Activated CD8-positive, alpha-beta T cell treated with anti-CD3 and anti-CD28 coated beads for 36 hours (primary cell): Measurements from ENCODE around the gene TBXA2R. TPM values are rescaled to one million over a fixed set of nuclear protein-coding genes. Genes with fewer than 3 reads are reported as not detected.

ENCODE experiments used
- ATAC-seq: fragments of 200-7000 bp; cut with Tn5 transposase; one replicate; pipeline ENCODE4 v1.10.0; 2021; ENCODE audit warnings: mild to moderate bottlenecking, moderate library complexity
- CTCF ChIA-PET: fragments of 350-600 bp; sonication (Branson Sonifier 250); formaldehyde crosslinking; loops from one replicate; lab custom pipeline; 2021; ENCODE audit warnings: antibody characterized with exemption; lab: Charles Lee
- POLR2A ChIA-PET: fragments of 350-600 bp; sonication (Branson Sonifier 250); formaldehyde crosslinking; loops from one replicate; lab custom pipeline; 2021; ENCODE audit warnings: antibody characterized with exemption; lab: Charles Lee
- DNase-seq: peaks from one replicate; pipeline ENCODE4 v3.0.0-alpha.2; 2020
- H3K27ac Mint-ChIP-seq: one replicate; pipeline ENCODE4 v1.8.0; 2021; ENCODE audit warnings: mild to moderate bottlenecking, mixed read lengths
- H3K27me3 Mint-ChIP-seq: one replicate; pipeline ENCODE4 v1.8.0; 2021; ENCODE audit warnings: mixed read lengths
- H3K36me3 Mint-ChIP-seq: one replicate; pipeline ENCODE4 v1.8.0; 2021; ENCODE audit warnings: low read depth, mixed read lengths
- H3K4me1 Mint-ChIP-seq: one replicate; pipeline ENCODE4 v1.8.0; 2021; ENCODE audit warnings: low read depth, mixed read lengths
- H3K4me3 Mint-ChIP-seq: one replicate; pipeline ENCODE4 v1.8.0; 2021; ENCODE audit warnings: mild to moderate bottlenecking, moderate library complexity, mixed read lengths
- H3K9me3 Mint-ChIP-seq: one replicate; pipeline ENCODE4 v1.8.0; 2021; ENCODE audit warnings: mixed read lengths
- CTCF ChIP-seq: fragments of 200-600 bp; IDR thresholded peaks from one replicate; pipeline ENCODE4 v1.8.0; 2022; ENCODE audit warnings: antibody characterized with exemption, mild to moderate bottlenecking
- intact Hi-C: fragments of 100-400 bp; cut with micrococcal nuclease; formaldehyde crosslinking; loops from one replicate; pipeline ENCODE4 v1.10.0; 2022
- total RNA-seq, 2 experiments: library from RNA; stranded (reverse); gene quantifications; one replicate each; pipeline ENCODE4 v1.2.3, GENCODE V29; 2021

TBXA2R gene
- total RNA-seq, 2 experiments from 2014 or later, result 2.7 to 3.0 TPM

- Mint-ChIP-seq H3K4me1 (peaks cover 11% of the 10 kb centered on the region), H3K27ac (no peak overlapping the region), H3K4me3 (no peak overlapping the region), H3K36me3 (peaks cover 9% of the 10 kb centered on the region), H3K9me3 (no peaks in the 10 kb centered on the region), H3K27me3 (no peaks in the 10 kb centered on the region)
- ATAC-seq (no peak), DNase-seq (no peak)
- TF ChIP-seq CTCF, result no peak
- POLR2A ChIA-PET, result no interaction called here
- intact Hi-C loops, result no loop called here
- CTCF ChIA-PET, result interaction anchor here (1.0 kb wide), 1 partner anchor 67 kb away, joined by 3 read pairs; no protein-coding TSS in a partner anchor
These were observed 5.2 kb upstream of the TBXA2R start for GRCh38 chr19:3611841-3612240.

GRCh38 chr19:3610745-3611717 lies 4.4 kb upstream of the TBXA2R start:
- ChIA-PET CTCF (interaction anchor here (0.7 to 1.0 kb wide), 2 partner anchors 64 to 66 kb away, joined by 3 read pairs; no protein-coding TSS in a partner anchor), POLR2A (no interaction called here)
- Mint-ChIP-seq H3K36me3 (peaks cover 9% of the 10 kb centered on the region), H3K27ac (no peak overlapping the region), H3K27me3 (no peaks in the 10 kb centered on the region), H3K4me3 (no peak overlapping the region), H3K9me3 (no peaks in the 10 kb centered on the region), H3K4me1 (peaks cover 11% of the 10 kb centered on the region)
- intact Hi-C loops, result no loop called here
- ATAC-seq (no peak), DNase-seq (no peak)
- TF ChIP-seq CTCF, result no peak

- no peak for TF ChIP-seq CTCF
- Mint-ChIP-seq H3K9me3 (no peaks in the 10 kb centered on the region), H3K4me3 (no peak overlapping the region), H3K27ac (no peak overlapping the region), H3K4me1 (peaks cover 11% of the 10 kb centered on the region), H3K36me3 (peaks cover 9% of the 10 kb centered on the region), H3K27me3 (no peaks in the 10 kb centered on the region)
- DNase-seq (no peak), ATAC-seq (no peak)
- ChIA-PET POLR2A (no interaction called here), CTCF (interaction anchor here (0.7 kb wide), 1 partner anchor 63 kb away, joined by 3 read pairs; no protein-coding TSS in a partner anchor)
- intact Hi-C loops, result no loop called here
These were observed 3.4 kb upstream of the TBXA2R start for GRCh38 chr19:3609779-3610719.

- intact Hi-C loops, result no loop called here
- H3K27ac Mint-ChIP-seq, result no peak overlapping the region
- no peak for DNase-seq
- no peak for ATAC-seq
- POLR2A ChIA-PET, result interaction anchor here (0.6 to 1.3 kb wide), 4 partner anchors 12 to 91 kb away, joined by 3 to 4 read pairs (median 3); partner anchors contain the start of gene MFSD12
- H3K4me1 Mint-ChIP-seq, result peaks cover 11% of the 10 kb centered on the region
- no peaks in the 10 kb centered on the region for H3K9me3 Mint-ChIP-seq
- TF ChIP-seq CTCF, result no peak
- H3K27me3 Mint-ChIP-seq, result no peaks in the 10 kb centered on the region
- CTCF ChIA-PET, result interaction anchor here (1.0 to 1.4 kb wide), 5 partner anchors 16 to 84 kb away, joined by 3 to 5 read pairs (median 3); partner anchors contain the start of gene GIPC3
- H3K4me3 Mint-ChIP-seq, result no peak overlapping the region
- H3K36me3 Mint-ChIP-seq, result peaks cover 9% of the 10 kb centered on the region
These were observed 2.2 kb upstream of the TBXA2R start for GRCh38 chr19:3608750-3609322.
